Fibroblast of lung (primary cell): Measurements from ENCODE around the gene SNX32.

Experiments used
- CTCF ChIP-seq, 2 donors: IDR thresholded peaks in 1 of 2; conservative IDR thresholded peaks in 1 of 2; 1 replicate in 1 of 2; 2 replicates in 1 of 2; pipeline ENCODE4 v1.5.1; 2011 to 2012; ENCODE audit warnings: low read length in 2 of 2, control low read depth in 1 of 2, inconsistent platforms in 1 of 2, low read depth in 1 of 2, mild to moderate bottlenecking in 1 of 2
- EZH2 ChIP-seq: IDR thresholded peaks from 2 replicates; pipeline ENCODE4 v1.5.1; 2012; ENCODE audit warnings: low read length, control low read depth, mild to moderate bottlenecking; ENCODE audit errors: missing control alignments

GRCh38 chr11:65790104-65790901, 43.5 kb upstream of the SNX32 start:
- TF ChIP-seq CTCF (conservative IDR thresholded peaks at IDR 0.05 in 1 of 2, IDR thresholded peaks at IDR 0.05 in 1 of 2; ENCODE audit: low read depth in 1 of 2, low read length in 2 of 2) = no peak
- TF ChIP-seq EZH2 = no peak
